HepG2 (cell line): ENCODE data around the gene BAHCC1. TPM values are rescaled to one million over a fixed set of nuclear protein-coding genes. Genes with fewer than 3 reads are reported as not detected.

Source experiments
- CBFB ChIP-seq: sonication (generic); formaldehyde crosslinking; IDR thresholded peaks from 2 replicates; pipeline ENCODE4 v1.4.0; 2020; ENCODE audit warnings: missing genetic modification reagents
- DMAP1 ChIP-seq: IDR thresholded peaks from 2 replicates; pipeline ENCODE4 v1.6.1; 2016
- ETV6 ChIP-seq: sonication (generic); formaldehyde crosslinking; conservative IDR thresholded peaks from 2 replicates; pipeline ENCODE4 v1.4.0; 2020; ENCODE audit warnings: missing genetic modification reagents
- KAT8 ChIP-seq: IDR thresholded peaks from 2 replicates; pipeline ENCODE4 v1.6.1; 2016; ENCODE audit warnings: missing genetic modification reagents, missing compliant biosample characterization
- NCOA2 ChIP-seq: sonication (generic); formaldehyde crosslinking; IDR thresholded peaks from 2 replicates; pipeline ENCODE4 v1.8.0; 2022; ENCODE audit warnings: inconsistent platforms
- NFYC ChIP-seq: IDR thresholded peaks from 2 replicates; pipeline ENCODE4 v1.6.1; 2016; ENCODE audit warnings: missing genetic modification reagents, missing compliant biosample characterization
- PCBP1 ChIP-seq: fragments of 200-400 bp; formaldehyde crosslinking; IDR thresholded peaks from 2 replicates; pipeline ENCODE4 v1.6.1; 2017; ENCODE audit warnings: mild to moderate bottlenecking, low read depth, low read length, borderline replicate concordance
- SMARCC2 ChIP-seq: fragments of 450-650 bp; IDR thresholded peaks from 2 replicates; pipeline ENCODE4 v1.6.1; 2017; ENCODE audit warnings: antibody characterized with exemption, mild to moderate bottlenecking
- STAT5B ChIP-seq: sonication (generic); formaldehyde crosslinking; IDR thresholded peaks from 2 replicates; pipeline ENCODE4 v1.4.0; 2020; ENCODE audit warnings: missing genetic modification reagents
- TBP ChIP-seq: sonication (generic); formaldehyde crosslinking; IDR thresholded peaks from 2 replicates; pipeline ENCODE4 v1.5.0; 2020; ENCODE audit warnings: missing genetic modification reagents
- THAP9 ChIP-seq: sonication (generic); formaldehyde crosslinking; IDR thresholded peaks from 2 replicates; pipeline ENCODE4; 2020; ENCODE audit warnings: missing genetic modification reagents, mild to moderate bottlenecking, borderline replicate concordance
- ZBTB38 ChIP-seq: sonication (generic); formaldehyde crosslinking; IDR thresholded peaks from 2 replicates; pipeline ENCODE4 v1.5.1; 2020; ENCODE audit warnings: mild to moderate bottlenecking, missing genetic modification reagents
- ZBTB49 ChIP-seq: sonication (generic); formaldehyde crosslinking; IDR thresholded peaks from 2 replicates; pipeline ENCODE4 v1.4.0; 2020; ENCODE audit warnings: missing genetic modification reagents, borderline replicate concordance
- ZBTB7A ChIP-seq: sonication (generic); formaldehyde crosslinking; IDR thresholded peaks from 2 replicates; pipeline ENCODE4 v1.8.0; 2022; ENCODE audit warnings: mild to moderate bottlenecking, missing genetic modification reagents
- ZMYM4 ChIP-seq: sonication (generic); formaldehyde crosslinking; IDR thresholded peaks from 2 replicates; pipeline ENCODE4 v1.8.1; 2023; ENCODE audit warnings: mild to moderate bottlenecking, missing genetic modification reagents
- ZNF292 ChIP-seq: sonication (generic); formaldehyde crosslinking; IDR thresholded peaks from 2 replicates; pipeline ENCODE4 v1.8.1; 2022; ENCODE audit warnings: mild to moderate bottlenecking, low read depth, missing genetic modification reagents, borderline replicate concordance
- ZNF607 ChIP-seq: sonication (generic); formaldehyde crosslinking; IDR thresholded peaks from 2 replicates; pipeline ENCODE4 v1.5.1; 2020; ENCODE audit warnings: missing genetic modification reagents, mild to moderate bottlenecking, borderline replicate concordance
- ZSCAN29 ChIP-seq: sonication (generic); formaldehyde crosslinking; conservative IDR thresholded peaks from 2 replicates; pipeline ENCODE4 v1.4.0; 2020; ENCODE audit warnings: mild to moderate bottlenecking, missing genetic modification reagents
- polyA plus RNA-seq, 8 experiments: library from polyadenylated mRNA; depleted of rRNA in 3 of 8; stranded (reverse) in 7 of 8; unstranded in 1 of 8; fragments of >200 nt; fragmentation: Illumina TruSeq in 4 of 8; extraction: Trizol in 4 of 8; gene quantifications; 2 replicates each; pipeline versions ENCODE4 v1.2.1 to v1.2.3, GENCODE V29; 2011 to 2016; ENCODE audit warnings: low read depth in 4 of 8, missing spikeins in 1 of 8, mixed read lengths in 1 of 8; ENCODE audit not compliant: insufficient read depth in 1 of 8
- total RNA-seq, 5 experiments: library from RNA; depleted of rRNA; stranded (reverse); fragments of >200 nt; fragmentation: Illumina TruSeq; extraction: Trizol; gene quantifications; 2 replicates each; pipeline ENCODE4 v1.2.3, GENCODE V29; 2016; ENCODE audit warnings: low read depth in 1 of 5
- TF ChIP-seq, protein P1 (sequence below): sonication (generic); formaldehyde crosslinking; IDR thresholded peaks from 2 replicates; pipeline ENCODE4 v1.4.0; 2020; ENCODE audit warnings: mild to moderate bottlenecking, missing genetic modification reagents

The BAHCC1 gene
- total and polyA plus RNA-seq, 2 of the 13 experiments (the other 11 are each of a cell fraction or from before 2014, with no cell fraction given), result 1.4 to 1.7 TPM

- TF ChIP-seq THAP9 (CRISPR knock-in tag), result peak; percentile 49; the same call in 1 of the 2 replicates
- TF ChIP-seq ZMYM4 (CRISPR knock-in tag), result peak; percentile 95
- no peak for TF ChIP-seq ZBTB49 (CRISPR knock-in tag)
- peak; percentile 60; the same call in 1 of the 2 replicates for TF ChIP-seq STAT5B
- TF ChIP-seq ZBTB7A (CRISPR knock-in tag), result no peak
- no peak for TF ChIP-seq ZBTB38
- TF ChIP-seq CBFB (CRISPR knock-in tag), result peak; percentile 98
- peak; percentile 96 for TF ChIP-seq NFYC
- no peak for TF ChIP-seq ZNF292 (CRISPR knock-in tag)
- TF ChIP-seq PCBP1, result peak; percentile 100
- peak; percentile 79 for TF ChIP-seq ZNF607
- 0 out of 2 replicates have a peak, but pooled peaks have one; percentile 62 for TF ChIP-seq ZSCAN29 (CRISPR knock-in tag)
- TF ChIP-seq, protein P1, sequence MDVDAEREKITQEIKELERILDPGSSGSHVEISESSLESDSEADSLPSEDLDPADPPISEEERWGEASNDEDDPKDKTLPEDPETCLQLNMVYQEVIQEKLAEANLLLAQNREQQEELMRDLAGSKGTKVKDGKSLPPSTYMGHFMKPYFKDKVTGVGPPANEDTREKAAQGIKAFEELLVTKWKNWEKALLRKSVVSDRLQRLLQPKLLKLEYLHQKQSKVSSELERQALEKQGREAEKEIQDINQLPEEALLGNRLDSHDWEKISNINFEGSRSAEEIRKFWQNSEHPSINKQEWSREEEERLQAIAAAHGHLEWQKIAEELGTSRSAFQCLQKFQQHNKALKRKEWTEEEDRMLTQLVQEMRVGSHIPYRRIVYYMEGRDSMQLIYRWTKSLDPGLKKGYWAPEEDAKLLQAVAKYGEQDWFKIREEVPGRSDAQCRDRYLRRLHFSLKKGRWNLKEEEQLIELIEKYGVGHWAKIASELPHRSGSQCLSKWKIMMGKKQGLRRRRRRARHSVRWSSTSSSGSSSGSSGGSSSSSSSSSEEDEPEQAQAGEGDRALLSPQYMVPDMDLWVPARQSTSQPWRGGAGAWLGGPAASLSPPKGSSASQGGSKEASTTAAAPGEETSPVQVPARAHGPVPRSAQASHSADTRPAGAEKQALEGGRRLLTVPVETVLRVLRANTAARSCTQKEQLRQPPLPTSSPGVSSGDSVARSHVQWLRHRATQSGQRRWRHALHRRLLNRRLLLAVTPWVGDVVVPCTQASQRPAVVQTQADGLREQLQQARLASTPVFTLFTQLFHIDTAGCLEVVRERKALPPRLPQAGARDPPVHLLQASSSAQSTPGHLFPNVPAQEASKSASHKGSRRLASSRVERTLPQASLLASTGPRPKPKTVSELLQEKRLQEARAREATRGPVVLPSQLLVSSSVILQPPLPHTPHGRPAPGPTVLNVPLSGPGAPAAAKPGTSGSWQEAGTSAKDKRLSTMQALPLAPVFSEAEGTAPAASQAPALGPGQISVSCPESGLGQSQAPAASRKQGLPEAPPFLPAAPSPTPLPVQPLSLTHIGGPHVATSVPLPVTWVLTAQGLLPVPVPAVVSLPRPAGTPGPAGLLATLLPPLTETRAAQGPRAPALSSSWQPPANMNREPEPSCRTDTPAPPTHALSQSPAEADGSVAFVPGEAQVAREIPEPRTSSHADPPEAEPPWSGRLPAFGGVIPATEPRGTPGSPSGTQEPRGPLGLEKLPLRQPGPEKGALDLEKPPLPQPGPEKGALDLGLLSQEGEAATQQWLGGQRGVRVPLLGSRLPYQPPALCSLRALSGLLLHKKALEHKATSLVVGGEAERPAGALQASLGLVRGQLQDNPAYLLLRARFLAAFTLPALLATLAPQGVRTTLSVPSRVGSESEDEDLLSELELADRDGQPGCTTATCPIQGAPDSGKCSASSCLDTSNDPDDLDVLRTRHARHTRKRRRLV (CRISPR knock-in tag), result peak; percentile 69; the same call in 1 of the 2 replicates
- peak; percentile 89 for TF ChIP-seq KAT8
- no peak for TF ChIP-seq TBP (CRISPR knock-in tag)
- TF ChIP-seq ETV6 (CRISPR knock-in tag), result peak; percentile 89
- TF ChIP-seq SMARCC2, result no peak; the same call in 1 of the 2 replicates
- TF ChIP-seq DMAP1 (CRISPR knock-in tag), result peak; percentile 65
- TF ChIP-seq NCOA2 (CRISPR knock-in tag), result peak; percentile 86
Observed at GRCh38 chr17:81393684-81394376, 1.4 kb upstream of the BAHCC1 start (continued).
